HepG2 (cell line): ENCODE measurements around the gene ERCC2. TPM values are rescaled to one million over a fixed set of nuclear protein-coding genes. Genes with fewer than 3 reads are reported as not detected.

ENCODE experiments used
- ATAC-seq: fragments of 200-7000 bp; cut with Tn5 transposase; 3 replicates; pipeline ENCODE4 v1.9.1; 2020; ENCODE audit warnings: mild to moderate bottlenecking, moderate library complexity
- BruUV-seq: library from RNA; stranded (reverse); fragments of 400-500 nt; replicated peaks from 2 replicates; lab custom pipeline; 2021; lab: Mats Ljungman, UMichigan
- CTCF ChIA-PET: fragments of 300-600 bp; formaldehyde crosslinking; extraction: SDS; loops from one replicate; lab custom pipeline; 2021; ENCODE audit warnings: low total read pairs, inconsistent platforms, low intra/inter-chr PET ratio; lab: Yijun Ruan, JAX
- POLR2A ChIA-PET: fragments of 350-600 bp; sonication (Branson Sonifier 250); formaldehyde crosslinking; loops from one replicate; lab custom pipeline; 2020; ENCODE audit warnings: antibody characterized with exemption, inconsistent platforms; lab: Yijun Ruan, JAX
- DNase-seq: peaks from one replicate; pipeline ENCODE4 v3.0.0-alpha.2; 2015; ENCODE audit warnings: low spot score
- FAIRE-seq: peaks from 3 replicates; lab custom pipeline; 2011; peaks lifted over from hg19 to GRCh38; lab: Jason Lieb, UNC
- H2AFZ ChIP-seq: one replicate; pipeline ENCODE4 v1.6.1; 2011; ENCODE audit warnings: low read length, inconsistent platforms
- H3K27ac ChIP-seq: fragments of 300-600 bp; 3 replicates; pipeline ENCODE4 v1.8.0; 2011; ENCODE audit warnings: mixed run types, mild to moderate bottlenecking, mixed read lengths, low read length, inconsistent platforms; ENCODE audit not compliant: insufficient read depth; ENCODE audit errors: extremely low read length
- H3K27me3 ChIP-seq, 2 experiments: fragments of 200-600 bp in 1 of 2; 2 replicates in 1 of 2; 3 replicates in 1 of 2; pipeline versions ENCODE4 v1.6.0 to v1.8.0; 2011; ENCODE audit warnings: low read length in 2 of 2, mild to moderate bottlenecking in 2 of 2, moderate library complexity in 2 of 2, inconsistent platforms in 1 of 2; ENCODE audit not compliant: insufficient read depth in 2 of 2, control insufficient read depth in 1 of 2
- H3K36me3 ChIP-seq, 2 experiments: fragments of 200-600 bp in 1 of 2; replicated peaks in 1 of 2; 2 replicates in 1 of 2; 3 replicates in 1 of 2; pipeline versions ENCODE4 v1.5.1 to v1.8.0; 2011; ENCODE audit warnings: low read length in 2 of 2, inconsistent platforms in 1 of 2; ENCODE audit not compliant: insufficient read depth in 2 of 2, control insufficient read depth in 1 of 2
- H3K4me1 ChIP-seq: 2 replicates; pipeline ENCODE4 v1.5.1; 2012; ENCODE audit warnings: low read length, inconsistent platforms; ENCODE audit not compliant: insufficient read depth
- H3K4me2 ChIP-seq: 2 replicates; pipeline ENCODE4 v1.6.0; 2011; ENCODE audit warnings: low read depth, low read length, inconsistent platforms
- H3K4me3 ChIP-seq, 3 experiments: fragments of 200-600 bp in 1 of 3; sonication (generic), shearing (Covaris generic) in 1 of 3; replicated peaks in 1 of 3; 2 replicates each; pipeline ENCODE4 v1.5.1; 2011 to 2016; ENCODE audit warnings: low read length in 3 of 3, inconsistent platforms in 2 of 3, low read depth in 2 of 3, mild to moderate bottlenecking in 2 of 3, control low read depth in 1 of 3, mixed read lengths in 1 of 3; ENCODE audit not compliant: insufficient read depth in 1 of 3
- H3K79me2 ChIP-seq: one replicate; pipeline ENCODE4 v1.6.1; 2011; ENCODE audit warnings: low read length, inconsistent platforms; ENCODE audit not compliant: insufficient read depth
- H3K9ac ChIP-seq: 2 replicates; pipeline ENCODE4 v1.6.0; 2011; ENCODE audit warnings: mild to moderate bottlenecking, low read depth, low read length, inconsistent platforms; ENCODE audit not compliant: insufficient read depth
- H3K9me3 ChIP-seq: 2 replicates; pipeline ENCODE4 v1.5.1; 2012; ENCODE audit warnings: mild to moderate bottlenecking, low read length
- H4K20me1 ChIP-seq: 2 replicates; pipeline ENCODE4 v1.6.0; 2011; ENCODE audit warnings: inconsistent platforms, mild to moderate bottlenecking, low read length, moderate library complexity; ENCODE audit not compliant: insufficient read depth
- EZH2 ChIP-seq: conservative IDR thresholded peaks from 2 replicates; pipeline ENCODE4 v1.6.1; 2012; ENCODE audit warnings: mild to moderate bottlenecking, low read depth, low read length, moderate library complexity
- PHF20 ChIP-seq: sonication (generic); formaldehyde crosslinking; IDR thresholded peaks from 2 replicates; pipeline ENCODE4 v1.5.0; 2020; ENCODE audit warnings: mild to moderate bottlenecking, missing genetic modification reagents
- POGZ ChIP-seq: sonication (generic); formaldehyde crosslinking; IDR thresholded peaks from 2 replicates; pipeline ENCODE4 v1.4.0; 2020; ENCODE audit warnings: mild to moderate bottlenecking, missing genetic modification reagents
- SP4 ChIP-seq: sonication (generic); formaldehyde crosslinking; IDR thresholded peaks from 2 replicates; pipeline ENCODE4 v1.8.1; 2023; ENCODE audit warnings: mild to moderate bottlenecking, missing genetic modification reagents
- ZKSCAN1 ChIP-seq: fragments of 150-350 bp; IDR thresholded peaks from 2 replicates; pipeline ENCODE4 v1.6.1; 2014; ENCODE audit warnings: low read length
- ZNF17 ChIP-seq: sonication (generic); formaldehyde crosslinking; IDR thresholded peaks from 2 replicates; pipeline ENCODE4 v1.5.0; 2020; ENCODE audit warnings: mild to moderate bottlenecking, missing genetic modification reagents
- ZNF605 ChIP-seq: sonication (generic); formaldehyde crosslinking; IDR thresholded peaks from 2 replicates; pipeline ENCODE4 v1.8.0; 2022; ENCODE audit warnings: mild to moderate bottlenecking, missing genetic modification reagents
- ZNF646 ChIP-seq: sonication (generic); formaldehyde crosslinking; IDR thresholded peaks from 2 replicates; pipeline ENCODE4 v1.9.0; 2021; ENCODE audit warnings: mild to moderate bottlenecking, missing genetic modification reagents
- ZNF780A ChIP-seq: sonication (generic); formaldehyde crosslinking; IDR thresholded peaks from 2 replicates; pipeline ENCODE4 v1.8.0; 2022; ENCODE audit warnings: mild to moderate bottlenecking, missing genetic modification reagents, moderate library complexity
- WGBS: methylation state at CpG from one replicate; pipeline ENCODE4 v1.1.6; 2017; ENCODE audit warnings: low lambda C conversion rate; 5-methylcytosine and 5-hydroxymethylcytosine counted together
- in situ Hi-C: cut with HindIII; loops from 2 replicates; pipeline ENCODE4 v1.10.0; 2017; ENCODE audit warnings: low pct_unique_long_range_greater_than_20kb; ENCODE audit not compliant: extremely low pct_ligation_motif_present
- intact Hi-C: fragments of 100-400 bp; cut with micrococcal nuclease; formaldehyde crosslinking; loops from one replicate; pipeline ENCODE4 v1.10.0; 2022; ENCODE audit not compliant: unreplicated experiment
- polyA plus RNA-seq, 8 experiments: library from polyadenylated mRNA; depleted of rRNA in 3 of 8; stranded (reverse) in 7 of 8; unstranded in 1 of 8; fragments of >200 nt; fragmentation: Illumina TruSeq in 4 of 8; extraction: Trizol in 4 of 8; gene quantifications; 2 replicates each; pipeline versions ENCODE4 v1.2.1 to v1.2.3, GENCODE V29; 2011 to 2016; ENCODE audit warnings: low read depth in 4 of 8, missing spikeins in 1 of 8, mixed read lengths in 1 of 8; ENCODE audit not compliant: insufficient read depth in 1 of 8
- total RNA-seq, 5 experiments: library from RNA; depleted of rRNA; stranded (reverse); fragments of >200 nt; fragmentation: Illumina TruSeq; extraction: Trizol; gene quantifications; 2 replicates each; pipeline ENCODE4 v1.2.3, GENCODE V29; 2016; ENCODE audit warnings: low read depth in 1 of 5

Gene ERCC2
- total and polyA plus RNA-seq, 2 of the 13 experiments (the other 11 are each of a cell fraction or from before 2014, with no cell fraction given): 25.4 to 49.2 TPM

GRCh38 chr19:45340899-45341453, 29.4 kb downstream of the ERCC2 start (continued):
- TF ChIP-seq ZNF646 (peak; percentile 78), ZKSCAN1 (no peak), SP4 (CRISPR knock-in tag) (0 out of 2 replicates have a peak, but pooled peaks have one; percentile 8), EZH2 (0 out of 2 replicates have a peak, but pooled peaks have one; percentile 27)

GRCh38 chr19:45340232-45340898, 30.0 kb downstream of the ERCC2 start, which contains the start of gene KLC3:
KLC3 (plus strand) TSS chr19:45340750; CDS start chr19:45345542, 4,792 bp downstream.
- 51% methylated on average over 9 of the region's 50 CpGs for WGBS
- H4K20me1 ChIP-seq: no peaks in the 10 kb centered on the region
- H3K9ac ChIP-seq: 0 out of 2 replicates have a peak within 1 kb of the TSS, but pooled peaks have one; percentile 39
- peaks cover 9 to 44% of the 10 kb centered on the region in 2 experiments; a peak in 4 of 5 replicates for H3K27me3 ChIP-seq
- POLR2A ChIA-PET: no interaction called here
- H2AFZ ChIP-seq: no peak within 1 kb of the TSS
- H3K9me3 ChIP-seq: no peaks in the 10 kb centered on the region
- H3K36me3 ChIP-seq: no peaks in the 10 kb centered on the region
- H3K4me1 ChIP-seq: peaks cover 25% of the 10 kb centered on the region
- intact Hi-C loops (no loop called here), in situ Hi-C loops (loop anchor here (5.0 to 10.0 kb wide), 2 partner anchors 88 to 136 kb away; partner anchors contain the start of gene MARK4)
- FAIRE-seq: no peak
- no peak for DNase-seq
- no TSS peak for BruUV-seq
- peak within 1 kb of the TSS; percentile 58 for H3K4me2 ChIP-seq
- CTCF ChIA-PET: no interaction called here
- H3K4me3 ChIP-seq: peak within 1 kb of the TSS; percentile 42 to 66 (median 49); a peak in 5 of 6 replicates
- no peaks in the 10 kb centered on the region for H3K79me2 ChIP-seq
- peak; percentile 20; the same call in 2 of the 3 replicates for ATAC-seq
- H3K27ac ChIP-seq: no peak within 1 kb of the TSS
- TF ChIP-seq PHF20 (no peak), ZNF17 (CRISPR knock-in tag) (no peak), ZNF605 (CRISPR knock-in tag) (no peak), POGZ (CRISPR knock-in tag) (no peak), ZNF780A (no peak)
